OCI-LY3 (cell line): ENCODE results near the gene PAN3.

Experiments used
- EZH2phosphoT487 ChIP-seq: fragments of 200-600 bp; shearing (Covaris generic); IDR thresholded peaks from 2 replicates; pipeline ENCODE4 v1.6.1; 2018; ENCODE audit warnings: antibody characterized with exemption, mixed run types, low read depth
- TF ChIP-seq, protein P1 (sequence below): fragments of 200-600, 300-600 bp; sonication (generic); IDR thresholded peaks from 2 replicates; pipeline ENCODE4 v1.5.1; 2014; ENCODE audit warnings: antibody characterized with exemption, low read length, low read depth

DNA sequence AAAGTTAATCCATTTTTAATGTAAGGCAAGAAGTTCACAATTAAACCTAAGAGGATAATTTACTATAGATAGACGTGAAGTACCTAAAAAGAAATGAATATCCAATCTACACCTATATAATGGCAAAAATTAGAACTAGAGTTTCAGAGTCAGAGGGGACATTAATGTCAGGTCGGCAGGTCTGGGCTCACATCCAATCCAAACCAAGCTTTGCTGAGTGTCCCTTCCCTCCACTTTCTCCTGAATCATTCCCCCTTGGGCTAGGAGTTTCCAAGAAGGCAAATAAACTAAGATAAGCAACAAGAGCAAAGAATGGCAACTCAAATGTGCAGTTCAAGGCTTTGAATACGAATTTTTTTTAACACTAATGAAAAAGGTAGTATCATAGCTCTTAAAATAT, 40.8 kb upstream of the PAN3 start:
- TF ChIP-seq, protein P1, sequence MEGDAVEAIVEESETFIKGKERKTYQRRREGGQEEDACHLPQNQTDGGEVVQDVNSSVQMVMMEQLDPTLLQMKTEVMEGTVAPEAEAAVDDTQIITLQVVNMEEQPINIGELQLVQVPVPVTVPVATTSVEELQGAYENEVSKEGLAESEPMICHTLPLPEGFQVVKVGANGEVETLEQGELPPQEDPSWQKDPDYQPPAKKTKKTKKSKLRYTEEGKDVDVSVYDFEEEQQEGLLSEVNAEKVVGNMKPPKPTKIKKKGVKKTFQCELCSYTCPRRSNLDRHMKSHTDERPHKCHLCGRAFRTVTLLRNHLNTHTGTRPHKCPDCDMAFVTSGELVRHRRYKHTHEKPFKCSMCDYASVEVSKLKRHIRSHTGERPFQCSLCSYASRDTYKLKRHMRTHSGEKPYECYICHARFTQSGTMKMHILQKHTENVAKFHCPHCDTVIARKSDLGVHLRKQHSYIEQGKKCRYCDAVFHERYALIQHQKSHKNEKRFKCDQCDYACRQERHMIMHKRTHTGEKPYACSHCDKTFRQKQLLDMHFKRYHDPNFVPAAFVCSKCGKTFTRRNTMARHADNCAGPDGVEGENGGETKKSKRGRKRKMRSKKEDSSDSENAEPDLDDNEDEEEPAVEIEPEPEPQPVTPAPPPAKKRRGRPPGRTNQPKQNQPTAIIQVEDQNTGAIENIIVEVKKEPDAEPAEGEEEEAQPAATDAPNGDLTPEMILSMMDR, result no peak
- no peak for TF ChIP-seq EZH2phosphoT487
